WTC11 (cell line): ENCODE data around the gene RANBP17. TPM values are rescaled to one million over a fixed set of nuclear protein-coding genes. Genes with fewer than 3 reads are reported as not detected.

Source experiments
- ATAC-seq: fragments of 200-7000 bp; cut with Tn5 transposase; 2 replicates; pipeline ENCODE4 v1.10.0; 2021; ENCODE audit warnings: mild to moderate bottlenecking, moderate library complexity
- CTCF ChIA-PET: fragments of 300-600 bp; sonication (Branson Sonifier 250); formaldehyde crosslinking; loops from one replicate; lab custom pipeline; 2021; ENCODE audit warnings: antibody characterized with exemption; lab: Charles Lee
- POLR2A ChIA-PET: fragments of 350-600 bp; sonication (Branson Sonifier 250); formaldehyde crosslinking; loops from one replicate; lab custom pipeline; 2021; ENCODE audit warnings: antibody characterized with exemption; lab: Charles Lee
- DNase-seq: peaks from one replicate; pipeline ENCODE4 v3.0.0; 2021; ENCODE audit warnings: low spot score
- H3K27ac Mint-ChIP-seq: 2 replicates; pipeline ENCODE4 v1.8.0; 2021; ENCODE audit warnings: mixed read lengths
- H3K27me3 Mint-ChIP-seq: 2 replicates; pipeline ENCODE4 v1.8.0; 2021; ENCODE audit warnings: low read depth, mild to moderate bottlenecking, moderate library complexity, mixed read lengths
- H3K36me3 Mint-ChIP-seq: 2 replicates; pipeline ENCODE4 v1.8.0; 2021; ENCODE audit warnings: mixed read lengths
- H3K4me1 Mint-ChIP-seq: 2 replicates; pipeline ENCODE4 v1.8.0; 2022; ENCODE audit warnings: mixed read lengths
- H3K4me3 Mint-ChIP-seq: 2 replicates; pipeline ENCODE4 v1.8.0; 2021; ENCODE audit warnings: mild to moderate bottlenecking, moderate library complexity, mixed read lengths
- H3K9me3 Mint-ChIP-seq: 2 replicates; pipeline ENCODE4 v1.8.0; 2021; ENCODE audit warnings: mixed read lengths
- ATF1 ChIP-seq: sonication (generic); formaldehyde crosslinking; IDR thresholded peaks from 2 replicates; pipeline ENCODE4 v1.8.1; 2023; ENCODE audit warnings: mild to moderate bottlenecking, moderate library complexity, missing genetic modification reagents
- CREB1 ChIP-seq: sonication (generic); formaldehyde crosslinking; IDR thresholded peaks from 2 replicates; pipeline ENCODE4 v1.8.0; 2023; ENCODE audit warnings: mild to moderate bottlenecking, missing genetic modification reagents
- CREM ChIP-seq: sonication (generic); formaldehyde crosslinking; IDR thresholded peaks from 2 replicates; pipeline ENCODE4 v1.8.1; 2022; ENCODE audit warnings: mild to moderate bottlenecking, missing genetic modification reagents, moderate library complexity
- E2F4 ChIP-seq: sonication (generic); formaldehyde crosslinking; IDR thresholded peaks from 2 replicates; pipeline ENCODE4 v1.8.1; 2022; ENCODE audit warnings: low read depth, mild to moderate bottlenecking, moderate library complexity, missing genetic modification reagents, borderline replicate concordance
- E2F5 ChIP-seq: sonication (generic); formaldehyde crosslinking; IDR thresholded peaks from 2 replicates; pipeline ENCODE4 v1.8.1; 2022; ENCODE audit warnings: mild to moderate bottlenecking, moderate library complexity, missing genetic modification reagents
- ELF4 ChIP-seq: sonication (generic); formaldehyde crosslinking; IDR thresholded peaks from 2 replicates; pipeline ENCODE4 v1.8.1; 2022; ENCODE audit warnings: low read depth, mild to moderate bottlenecking, moderate library complexity, missing genetic modification reagents
- FOXJ3 ChIP-seq: sonication (generic); formaldehyde crosslinking; IDR thresholded peaks from 2 replicates; pipeline ENCODE4 v1.9.0; 2021; ENCODE audit warnings: missing genetic modification reagents, mild to moderate bottlenecking, borderline replicate concordance
- GRHL2 ChIP-seq: fragments of 250-450 bp; sonication (Bioruptor Pico); IDR thresholded peaks from 2 replicates; pipeline ENCODE4 v1.8.0; 2022; ENCODE audit warnings: mild to moderate bottlenecking, moderate library complexity; ENCODE audit not compliant: insufficient replicate concordance, severe bottlenecking
- IRF1 ChIP-seq: sonication (generic); formaldehyde crosslinking; IDR thresholded peaks from 2 replicates; pipeline ENCODE4 v1.8.0; 2023; ENCODE audit warnings: missing genetic modification reagents
- NFE2L1 ChIP-seq: sonication (generic); formaldehyde crosslinking; IDR thresholded peaks from 2 replicates; pipeline ENCODE4 v1.8.1; 2023; ENCODE audit warnings: missing genetic modification reagents
- NFYB ChIP-seq: sonication (generic); formaldehyde crosslinking; conservative IDR thresholded peaks from 2 replicates; pipeline ENCODE4 v1.8.0; 2022; ENCODE audit warnings: low read depth, missing genetic modification reagents
- NR1H2 ChIP-seq: sonication (generic); formaldehyde crosslinking; IDR thresholded peaks from 2 replicates; pipeline ENCODE4 v1.9.0; 2021; ENCODE audit warnings: mild to moderate bottlenecking, moderate library complexity, missing genetic modification reagents
- NR3C1 ChIP-seq: sonication (generic); formaldehyde crosslinking; conservative IDR thresholded peaks from 2 replicates; pipeline ENCODE4 v1.8.1; 2023; ENCODE audit warnings: low read depth, mild to moderate bottlenecking, missing genetic modification reagents
- OVOL2 ChIP-seq: fragments of 250-450 bp; sonication (Bioruptor Pico); IDR thresholded peaks from 2 replicates; pipeline ENCODE4 v1.9.0; 2021; ENCODE audit warnings: mild to moderate bottlenecking, borderline replicate concordance
- PRRX2 ChIP-seq: fragments of 250-450 bp; sonication (Bioruptor Pico); IDR thresholded peaks from 2 replicates; pipeline ENCODE4 v1.8.0; 2021; ENCODE audit warnings: mild to moderate bottlenecking
- SMAD3 ChIP-seq: sonication (generic); formaldehyde crosslinking; IDR thresholded peaks from 2 replicates; pipeline ENCODE4 v1.8.0; 2022; ENCODE audit warnings: missing genetic modification reagents, mild to moderate bottlenecking, borderline replicate concordance
- SMAD4 ChIP-seq: sonication (generic); formaldehyde crosslinking; IDR thresholded peaks from 2 replicates; pipeline ENCODE4 v1.8.0; 2022; ENCODE audit warnings: mild to moderate bottlenecking, missing genetic modification reagents
- SOX15 ChIP-seq: fragments of 250-450 bp; sonication (Bioruptor Pico); IDR thresholded peaks from 2 replicates; pipeline ENCODE4 v1.9.0; 2021; ENCODE audit warnings: mild to moderate bottlenecking
- SP1 ChIP-seq: sonication (generic); formaldehyde crosslinking; conservative IDR thresholded peaks from 2 replicates; pipeline ENCODE4 v1.8.1; 2022; ENCODE audit warnings: missing genetic modification reagents
- TCF7 ChIP-seq: sonication (generic); formaldehyde crosslinking; IDR thresholded peaks from 2 replicates; pipeline ENCODE4 v1.8.0; 2022; ENCODE audit warnings: mild to moderate bottlenecking, low read depth, missing genetic modification reagents, moderate library complexity
- TEAD1 ChIP-seq: sonication (generic); formaldehyde crosslinking; IDR thresholded peaks from 2 replicates; pipeline ENCODE4 v1.8.0; 2022; ENCODE audit warnings: mild to moderate bottlenecking, missing genetic modification reagents
- USF2 ChIP-seq: sonication (generic); formaldehyde crosslinking; IDR thresholded peaks from 2 replicates; pipeline ENCODE4 v1.8.1; 2023; ENCODE audit warnings: mild to moderate bottlenecking, missing genetic modification reagents, moderate library complexity
- ZNF121 ChIP-seq: sonication (generic); formaldehyde crosslinking; IDR thresholded peaks from 2 replicates; pipeline ENCODE4 v1.8.0; 2023; ENCODE audit warnings: missing genetic modification reagents
- ZNF219 ChIP-seq: sonication (generic); formaldehyde crosslinking; IDR thresholded peaks from 2 replicates; pipeline ENCODE4 v1.8.0; 2023; ENCODE audit warnings: missing genetic modification reagents, mild to moderate bottlenecking, borderline replicate concordance
- ZNF396 ChIP-seq: fragments of 250-450 bp; sonication (Bioruptor Pico); IDR thresholded peaks from 2 replicates; pipeline ENCODE4 v1.8.0; 2021; ENCODE audit warnings: mild to moderate bottlenecking, moderate library complexity, borderline replicate concordance
- ZNF423 ChIP-seq: fragments of 250-450 bp; sonication (Bioruptor Pico); IDR thresholded peaks from 2 replicates; pipeline ENCODE4 v2.1.2; 2022; ENCODE audit warnings: mild to moderate bottlenecking, moderate library complexity
- total RNA-seq: library from RNA; stranded (reverse); gene quantifications from 3 replicates; pipeline ENCODE4 v1.2.3, GENCODE V29; 2021
- TF ChIP-seq, protein P1 (sequence below): sonication (generic); formaldehyde crosslinking; IDR thresholded peaks from 2 replicates; pipeline ENCODE4 v1.8.0; 2022; ENCODE audit warnings: mild to moderate bottlenecking, missing genetic modification reagents
- TF ChIP-seq, protein P2 (sequence below): fragments of 250-450 bp; sonication (Bioruptor Pico); IDR thresholded peaks from 2 replicates; pipeline ENCODE4 v1.9.0; 2021; ENCODE audit warnings: moderate library complexity, mild to moderate bottlenecking, inconsistent platforms, borderline replicate concordance
- TF ChIP-seq, protein P3 (sequence below): sonication (generic); formaldehyde crosslinking; IDR thresholded peaks from 2 replicates; pipeline ENCODE4 v1.8.1; 2022; ENCODE audit warnings: mild to moderate bottlenecking, missing genetic modification reagents, moderate library complexity, borderline replicate concordance

Gene RANBP17
- total RNA-seq, 1 experiment from 2014 or later, result 23.1 TPM

DNA sequence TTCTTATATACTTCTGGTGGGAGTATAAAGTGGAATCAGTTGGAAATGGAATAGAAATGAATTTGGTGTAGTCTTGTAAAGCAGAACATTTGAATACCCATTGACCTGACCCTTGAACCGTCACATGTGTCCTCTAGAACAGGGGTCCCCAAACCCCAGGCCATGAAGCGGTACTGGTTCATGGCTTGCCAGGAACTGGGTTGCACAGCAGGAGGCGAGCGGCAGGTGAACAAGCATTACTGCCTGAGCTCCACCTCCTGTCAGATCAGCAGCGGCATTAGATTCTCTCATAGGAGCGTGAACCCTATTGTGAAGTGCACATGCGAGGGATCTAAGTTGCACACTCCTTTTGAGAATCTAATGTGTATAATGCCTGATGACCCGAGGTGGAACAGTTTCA, 80.0 kb downstream of the RANBP17 start (continued):
- TF ChIP-seq, protein P1, sequence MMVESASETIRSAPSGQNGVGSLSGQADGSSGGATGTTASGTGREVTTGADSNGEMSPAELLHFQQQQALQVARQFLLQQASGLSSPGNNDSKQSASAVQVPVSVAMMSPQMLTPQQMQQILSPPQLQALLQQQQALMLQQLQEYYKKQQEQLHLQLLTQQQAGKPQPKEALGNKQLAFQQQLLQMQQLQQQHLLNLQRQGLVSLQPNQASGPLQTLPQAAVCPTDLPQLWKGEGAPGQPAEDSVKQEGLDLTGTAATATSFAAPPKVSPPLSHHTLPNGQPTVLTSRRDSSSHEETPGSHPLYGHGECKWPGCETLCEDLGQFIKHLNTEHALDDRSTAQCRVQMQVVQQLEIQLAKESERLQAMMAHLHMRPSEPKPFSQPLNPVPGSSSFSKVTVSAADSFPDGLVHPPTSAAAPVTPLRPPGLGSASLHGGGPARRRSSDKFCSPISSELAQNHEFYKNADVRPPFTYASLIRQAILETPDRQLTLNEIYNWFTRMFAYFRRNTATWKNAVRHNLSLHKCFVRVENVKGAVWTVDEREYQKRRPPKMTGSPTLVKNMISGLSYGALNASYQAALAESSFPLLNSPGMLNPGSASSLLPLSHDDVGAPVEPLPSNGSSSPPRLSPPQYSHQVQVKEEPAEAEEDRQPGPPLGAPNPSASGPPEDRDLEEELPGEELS (CRISPR knock-in tag), result no peak
- TF ChIP-seq CREB1 (CRISPR knock-in tag) (no peak), ZNF396 (CRISPR knock-in tag) (no peak), NFE2L1 (CRISPR knock-in tag) (no peak), USF2 (no peak), SMAD4 (CRISPR knock-in tag) (no peak), E2F5 (no peak), TEAD1 (CRISPR knock-in tag) (no peak), ZNF121 (CRISPR knock-in tag) (no peak)
- TF ChIP-seq, protein P2, sequence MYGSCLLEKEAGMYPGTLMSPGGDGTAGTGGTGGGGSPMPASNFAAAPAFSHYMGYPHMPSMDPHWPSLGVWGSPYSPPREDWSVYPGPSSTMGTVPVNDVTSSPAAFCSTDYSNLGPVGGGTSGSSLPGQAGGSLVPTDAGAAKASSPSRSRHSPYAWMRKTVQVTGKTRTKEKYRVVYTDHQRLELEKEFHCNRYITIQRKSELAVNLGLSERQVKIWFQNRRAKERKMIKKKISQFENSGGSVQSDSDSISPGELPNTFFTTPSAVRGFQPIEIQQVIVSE (CRISPR knock-in tag), result no peak

GRCh38 chr5:170945275-170945674, 83.5 kb downstream of the RANBP17 start:
- TF ChIP-seq ELF4 (CRISPR knock-in tag) (no peak), ZNF219 (no peak), NR3C1 (CRISPR knock-in tag) (no peak), ZNF423 (CRISPR knock-in tag) (no peak), GRHL2 (CRISPR knock-in tag) (no peak), NR1H2 (CRISPR knock-in tag) (no peak)
- TF ChIP-seq, all 79 proteins: peak for 0
- Mint-ChIP-seq H3K4me3 (no peak overlapping the region), H3K4me1 (no peaks in the 10 kb centered on the region; the same call in 1 of the 2 replicates), H3K36me3 (no peaks in the 10 kb centered on the region), H3K27ac (no peak overlapping the region), H3K27me3 (no peaks in the 10 kb centered on the region), H3K9me3 (no peaks in the 10 kb centered on the region)
- ATAC-seq, result no peak
- ChIA-PET POLR2A (no interaction called here), CTCF (no interaction called here)
- no peak for DNase-seq

- Mint-ChIP-seq H3K4me1 (0 out of 2 replicates have a peak, but pooled peaks cover 3% of the 10 kb centered on the region), H3K36me3 (peaks cover 12% of the 10 kb centered on the region), H3K27me3 (no peaks in the 10 kb centered on the region), H3K4me3 (no peak overlapping the region), H3K27ac (no peak overlapping the region), H3K9me3 (peaks cover 8% of the 10 kb centered on the region; the same call in 1 of the 2 replicates)
- no peak for ATAC-seq
- POLR2A ChIA-PET, result no interaction called here
- DNase-seq, result no peak
- CTCF ChIA-PET, result no interaction called here
- no peak for TF ChIP-seq SMAD3 (CRISPR knock-in tag)
- no peak for TF ChIP-seq PRRX2 (CRISPR knock-in tag)
- TF ChIP-seq, protein P3, sequence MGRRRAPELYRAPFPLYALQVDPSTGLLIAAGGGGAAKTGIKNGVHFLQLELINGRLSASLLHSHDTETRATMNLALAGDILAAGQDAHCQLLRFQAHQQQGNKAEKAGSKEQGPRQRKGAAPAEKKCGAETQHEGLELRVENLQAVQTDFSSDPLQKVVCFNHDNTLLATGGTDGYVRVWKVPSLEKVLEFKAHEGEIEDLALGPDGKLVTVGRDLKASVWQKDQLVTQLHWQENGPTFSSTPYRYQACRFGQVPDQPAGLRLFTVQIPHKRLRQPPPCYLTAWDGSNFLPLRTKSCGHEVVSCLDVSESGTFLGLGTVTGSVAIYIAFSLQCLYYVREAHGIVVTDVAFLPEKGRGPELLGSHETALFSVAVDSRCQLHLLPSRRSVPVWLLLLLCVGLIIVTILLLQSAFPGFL, result no peak
- no peak for TF ChIP-seq IRF1
- TF ChIP-seq SP1 (CRISPR knock-in tag), result no peak
- no peak for TF ChIP-seq SOX15 (CRISPR knock-in tag)
- no peak for TF ChIP-seq CREM (CRISPR knock-in tag)
- TF ChIP-seq FOXJ3 (CRISPR knock-in tag), result no peak
- no peak for TF ChIP-seq OVOL2
- no peak for TF ChIP-seq E2F4
- no peak for TF ChIP-seq ATF1
- no peak for TF ChIP-seq NFYB (CRISPR knock-in tag)
- no peak for TF ChIP-seq TCF7
These were observed 98.7 kb downstream of the RANBP17 start for GRCh38 chr5:170960567-170960966.
